Activated CD4-positive, alpha-beta T cell treated with anti-CD3 and anti-CD28 coated beads, Interleukin-2, amount 50 U/mL, for 16 hours (primary cell): Measurements from ENCODE around the gene TLR4.

ENCODE experiments used
- DNase-seq: peaks from one replicate; pipeline ENCODE4 v3.0.0-alpha.2; 2020

The TLR4 gene

GRCh38 chr9:117746263-117746662 lies 42.1 kb downstream of the TLR4 start:
- no peak for DNase-seq

GRCh38 chr9:117747386-117747970 lies 43.3 kb downstream of the TLR4 start:
- DNase-seq: no peak

- DNase-seq: no peak
Measured at GRCh38 chr9:117750401-117750800, 46.2 kb downstream of the TLR4 start.

- DNase-seq: no peak
Measured at GRCh38 chr9:117752894-117753293, 48.7 kb downstream of the TLR4 start.

GRCh38 chr9:117757561-117758190 lies 53.5 kb downstream of the TLR4 start:
- DNase-seq: no peak

GRCh38 chr9:117763314-117763713 lies 59.1 kb downstream of the TLR4 start:
- peak; percentile 8 for DNase-seq

GRCh38 chr9:117768750-117769395 lies 64.7 kb downstream of the TLR4 start:
- DNase-seq: no peak

GRCh38 chr9:117771136-117771535 lies 66.9 kb downstream of the TLR4 start:
- DNase-seq: no peak

GRCh38 chr9:117772960-117773359 lies 68.8 kb downstream of the TLR4 start:
- DNase-seq: no peak
